Hindlimb muscle (tissue), 1 donor: ENCODE data around the gene OVOL1. TPM values are rescaled to one million over a fixed set of nuclear protein-coding genes. Genes with fewer than 3 reads are reported as not detected.

Source experiments
- DNase-seq: peaks from one replicate; pipeline ENCODE4 v3.0.0-alpha.2; 2013
- polyA plus RNA-seq: library from polyadenylated mRNA; unstranded; fragments of 120-200 nt; gene quantifications from one replicate; pipeline ENCODE4 v1.2.1, GENCODE V29; 2013; ENCODE audit not compliant: insufficient read length

Gene OVOL1
- polyA plus RNA-seq, 1 donor: not detected

DNA sequence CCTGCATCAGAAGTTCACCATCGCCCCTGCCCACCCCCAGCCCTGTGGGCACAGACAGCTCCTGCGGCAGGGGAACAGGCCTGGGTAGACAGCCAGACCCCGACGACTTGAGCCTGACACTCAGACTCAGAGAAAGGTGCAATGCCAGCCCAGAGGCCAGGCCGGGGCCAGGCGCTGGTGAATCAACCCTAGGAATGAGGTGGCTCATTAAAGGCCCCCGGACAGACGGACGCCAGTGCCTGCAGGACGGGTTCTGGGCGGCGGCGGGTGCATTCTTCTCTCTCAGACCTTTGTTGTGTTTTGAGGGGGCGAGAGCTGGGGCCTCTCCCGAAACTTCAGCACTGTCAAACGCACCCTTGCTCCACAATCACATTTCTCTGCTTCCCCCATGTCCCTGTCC is 5.6 kb downstream of the OVOL1 start:
- DNase-seq: no peak

DNA sequence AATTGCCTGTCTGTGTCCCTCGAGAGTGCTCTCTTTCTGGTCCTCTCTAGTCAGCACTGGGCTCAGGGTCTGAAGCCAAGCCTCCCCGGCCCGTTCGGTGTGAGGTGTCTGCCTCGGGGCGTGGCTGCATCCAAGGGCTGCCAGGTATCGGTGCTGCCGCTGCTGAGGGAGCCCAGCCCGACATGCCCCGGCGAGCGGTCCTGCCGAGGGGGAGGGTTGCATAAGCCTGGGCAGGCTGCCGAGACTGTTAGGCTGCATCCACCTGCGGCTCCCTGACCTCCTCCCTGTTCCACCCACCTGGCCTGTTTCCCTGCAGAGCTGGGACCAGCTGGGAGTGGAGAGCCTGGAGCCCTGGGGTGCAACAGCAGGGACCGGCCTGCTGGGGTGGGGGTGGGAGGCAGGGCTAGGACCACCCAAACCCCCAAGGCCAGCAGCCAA is 6.3 kb downstream of the OVOL1 start:
- DNase-seq: no peak

DNA sequence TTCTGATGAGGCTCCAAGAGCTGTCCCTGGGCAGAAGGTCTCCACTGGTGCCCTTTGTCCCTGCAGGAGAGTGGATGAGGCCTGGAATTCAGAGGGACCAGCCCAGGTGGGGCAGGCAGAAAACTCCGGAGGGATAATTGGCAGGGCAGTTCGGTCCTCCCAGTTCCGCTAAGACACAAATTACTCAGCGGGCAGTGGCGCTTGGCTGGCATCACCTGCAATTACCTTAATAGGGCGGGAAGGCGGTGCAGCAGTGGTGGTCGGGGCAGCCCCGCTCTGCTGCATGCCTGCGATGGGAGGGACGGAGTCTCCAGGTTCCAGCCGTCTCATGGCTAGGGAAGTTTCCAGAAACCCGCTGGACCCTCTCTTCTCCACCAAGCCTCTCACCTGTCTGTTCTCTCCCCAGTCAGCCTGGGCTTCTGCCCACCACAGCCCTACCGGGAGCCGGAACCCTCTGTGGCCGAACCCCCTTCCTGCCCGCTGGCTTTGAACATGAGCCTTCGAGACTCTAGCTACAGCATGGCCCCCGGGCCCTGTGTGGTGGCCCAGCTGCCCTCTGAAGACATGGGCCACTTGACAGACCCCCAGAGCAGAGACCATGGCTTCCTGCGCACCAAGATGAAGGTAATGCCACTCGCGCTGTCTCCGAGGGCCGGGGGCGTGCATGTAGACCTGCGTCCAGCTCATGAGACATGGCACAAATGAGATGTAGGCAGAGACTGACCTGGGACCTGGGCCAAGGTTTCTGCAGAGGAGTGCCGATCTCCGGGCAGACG is 7.0 kb downstream of the OVOL1 start:
- DNase-seq: no peak

DNA sequence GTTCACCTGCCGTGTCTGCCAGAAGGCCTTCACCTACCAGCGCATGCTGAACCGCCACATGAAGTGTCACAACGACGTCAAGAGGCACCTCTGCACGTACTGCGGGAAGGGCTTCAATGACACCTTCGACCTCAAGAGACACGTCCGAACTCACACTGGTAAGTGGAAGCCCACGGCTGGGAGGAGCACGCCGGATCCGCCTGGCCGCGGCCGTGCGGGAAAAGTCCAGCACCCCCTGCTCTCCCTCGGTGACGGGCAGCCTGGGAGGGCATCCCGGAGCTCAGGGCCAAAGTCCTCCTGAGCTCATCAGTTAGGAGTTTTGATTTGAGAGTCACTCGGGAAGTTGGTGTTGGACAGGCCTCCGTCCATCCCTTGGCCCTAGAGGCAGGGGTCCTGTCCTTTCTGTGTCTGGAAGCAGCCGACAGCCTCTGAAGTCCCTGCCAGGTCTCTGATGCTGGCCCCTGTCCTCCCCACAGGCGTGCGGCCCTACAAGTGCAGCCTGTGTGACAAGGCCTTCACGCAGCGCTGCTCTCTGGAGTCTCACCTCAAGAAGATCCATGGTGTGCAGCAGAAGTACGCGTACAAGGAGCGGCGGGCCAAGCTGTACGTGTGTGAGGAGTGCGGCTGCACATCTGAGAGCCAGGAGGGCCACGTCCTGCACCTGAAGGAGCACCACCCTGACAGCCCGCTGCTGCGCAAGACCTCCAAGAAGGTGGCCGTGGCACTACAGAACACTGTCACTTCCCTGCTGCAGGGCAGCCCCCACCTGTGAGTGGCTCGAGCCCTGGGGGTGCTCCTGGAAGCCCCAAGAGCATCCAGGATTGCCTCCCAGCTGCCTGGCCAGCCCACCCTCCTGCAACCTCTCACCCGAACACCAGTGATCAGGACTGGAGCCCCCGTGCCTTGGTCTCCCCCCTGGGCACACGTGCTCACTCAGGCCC is 8.0 kb downstream of the OVOL1 start:
- DNase-seq: no peak

DNA sequence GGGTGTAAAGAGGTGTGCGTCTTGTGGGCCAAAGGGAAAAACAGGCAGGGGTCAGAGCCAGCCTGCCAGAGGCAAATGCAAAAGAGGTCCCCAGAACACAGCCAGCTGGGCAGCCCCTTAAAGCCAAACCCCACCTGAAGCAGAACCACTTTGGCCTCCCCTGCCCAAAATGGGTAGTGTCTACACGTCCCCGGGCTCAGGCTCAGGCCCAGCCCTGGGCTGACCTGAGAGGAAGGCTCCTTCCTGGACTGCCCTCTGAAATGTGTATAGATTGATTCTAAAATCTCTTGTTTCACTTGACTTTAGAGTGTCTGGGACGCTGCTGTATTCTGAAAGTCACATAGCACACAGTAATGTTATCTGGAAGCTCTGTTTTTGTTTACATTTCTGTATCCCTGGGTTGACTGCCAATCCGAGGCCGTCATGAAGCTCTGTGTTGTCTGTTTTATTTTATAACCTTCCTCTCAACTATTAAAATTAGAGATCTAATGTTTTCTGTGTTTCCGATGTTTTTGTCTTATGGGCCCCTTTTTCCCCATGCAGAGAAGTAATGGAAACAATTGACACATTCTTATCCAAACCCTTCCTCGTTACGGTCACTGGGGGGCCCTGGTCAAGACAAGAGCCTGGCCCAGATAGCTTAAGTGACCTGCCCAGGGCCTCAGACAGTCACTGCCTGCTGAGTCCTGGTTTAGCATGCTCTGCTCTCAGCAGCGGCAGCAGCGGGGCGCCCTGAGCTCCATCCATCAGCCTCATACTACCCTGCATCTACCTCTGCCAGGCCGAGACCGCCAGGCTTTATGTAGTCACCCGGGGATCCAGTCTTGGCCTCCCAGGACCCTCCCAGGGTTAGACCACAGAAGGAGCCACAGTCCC is 10.1 kb downstream of the OVOL1 start:
- DNase-seq: no peak

DNA sequence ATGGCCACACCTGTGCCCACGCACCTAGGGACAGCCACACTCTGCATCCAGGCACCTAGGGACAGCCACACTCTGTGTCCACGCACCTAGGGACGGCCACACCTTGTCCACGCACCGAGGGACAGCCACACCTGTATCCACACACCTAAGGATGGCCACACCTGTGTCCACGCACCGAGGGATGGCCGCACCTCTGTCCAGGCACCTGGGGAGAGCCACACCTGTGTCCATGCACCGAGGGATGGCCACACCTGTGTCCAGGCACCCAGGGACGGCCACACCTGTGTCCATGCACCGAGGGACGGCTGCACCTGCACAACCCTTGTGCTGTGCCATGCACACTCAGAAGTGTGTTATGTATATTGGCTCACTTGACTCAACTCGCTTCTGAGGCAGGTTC is 10.8 kb downstream of the OVOL1 start:
- DNase-seq: no peak

DNA sequence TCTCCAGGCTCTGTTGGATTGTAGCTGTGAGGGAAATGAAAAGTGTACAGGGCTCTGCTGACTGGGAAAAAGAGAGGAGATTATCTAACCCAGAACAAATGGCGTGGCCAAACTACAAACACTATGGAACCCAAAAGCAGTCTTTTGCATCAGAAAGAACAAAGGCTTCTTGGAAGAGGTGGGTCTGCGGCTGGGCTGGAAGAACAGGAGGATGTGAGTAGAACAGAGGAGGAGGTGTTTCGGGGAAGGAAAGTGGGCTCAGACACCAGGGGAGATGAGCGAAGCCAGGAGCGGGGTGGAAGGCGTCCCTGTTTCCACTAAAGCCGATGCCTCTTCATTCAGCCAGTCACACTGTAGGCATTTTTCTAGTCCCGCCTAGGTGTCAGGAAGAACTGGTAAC is 12.0 kb downstream of the OVOL1 start:
- DNase-seq: no peak

DNA sequence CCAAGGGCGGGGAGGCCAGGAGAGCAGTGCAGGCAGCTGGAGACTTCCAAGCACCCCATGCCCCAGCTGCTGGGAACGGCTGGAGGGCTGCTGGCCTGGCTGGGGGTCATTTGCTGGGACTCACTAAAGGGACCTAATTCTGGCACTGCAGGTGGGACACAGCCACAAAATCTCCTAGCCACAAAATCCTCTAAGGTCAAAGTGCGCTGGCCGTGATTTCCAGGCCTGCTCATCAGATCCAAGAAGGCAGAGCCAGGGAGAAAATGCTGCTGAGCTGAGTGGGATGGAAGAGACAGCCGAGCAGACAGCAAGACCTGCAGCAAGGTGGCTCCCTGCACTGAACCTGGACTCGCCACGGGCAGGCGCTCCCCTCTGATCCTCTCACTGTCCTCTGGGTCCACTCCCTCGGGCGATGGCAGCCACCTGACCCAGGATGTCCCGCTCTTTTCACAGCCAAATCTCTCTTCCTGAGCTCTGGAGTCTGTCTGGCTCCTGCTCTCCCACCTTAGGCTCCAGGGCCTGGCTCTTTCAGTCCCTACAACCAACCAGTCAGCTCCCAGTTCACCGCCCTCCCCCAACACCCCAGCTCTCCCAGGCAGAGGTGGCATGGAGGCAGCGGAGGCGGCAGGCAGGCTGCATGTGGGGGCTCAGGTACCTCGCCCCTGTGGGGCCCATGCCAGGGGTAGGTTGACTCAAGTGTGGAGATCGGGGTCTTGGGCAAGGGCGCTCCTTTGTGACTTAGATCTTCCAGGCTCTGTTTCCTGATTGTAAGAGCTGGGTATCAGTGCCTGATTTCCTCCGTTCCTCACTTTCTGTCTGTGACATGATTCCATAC is 14.5 kb downstream of the OVOL1 start:
- DNase-seq: no peak

DNA sequence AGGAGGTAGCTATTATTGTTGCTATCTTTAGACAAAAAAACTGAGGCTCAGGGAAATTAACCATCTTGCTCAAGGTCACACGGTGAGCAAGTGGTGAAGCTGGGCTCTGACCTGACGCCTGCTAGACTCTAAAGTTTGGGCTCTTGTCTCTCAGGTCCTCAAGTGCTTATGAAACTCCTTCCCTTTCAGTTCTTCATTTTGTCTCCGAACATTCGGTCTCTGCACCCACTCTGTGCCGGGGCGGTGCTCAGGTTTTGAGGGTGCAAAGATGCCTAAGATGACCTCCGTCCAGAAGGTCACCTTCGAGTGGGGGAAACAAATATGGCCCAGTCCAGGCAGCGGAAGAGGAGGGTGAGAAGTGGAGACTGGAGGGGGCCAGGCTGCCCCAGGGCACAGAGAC is 16.0 kb downstream of the OVOL1 start:
- no peak for DNase-seq

DNA sequence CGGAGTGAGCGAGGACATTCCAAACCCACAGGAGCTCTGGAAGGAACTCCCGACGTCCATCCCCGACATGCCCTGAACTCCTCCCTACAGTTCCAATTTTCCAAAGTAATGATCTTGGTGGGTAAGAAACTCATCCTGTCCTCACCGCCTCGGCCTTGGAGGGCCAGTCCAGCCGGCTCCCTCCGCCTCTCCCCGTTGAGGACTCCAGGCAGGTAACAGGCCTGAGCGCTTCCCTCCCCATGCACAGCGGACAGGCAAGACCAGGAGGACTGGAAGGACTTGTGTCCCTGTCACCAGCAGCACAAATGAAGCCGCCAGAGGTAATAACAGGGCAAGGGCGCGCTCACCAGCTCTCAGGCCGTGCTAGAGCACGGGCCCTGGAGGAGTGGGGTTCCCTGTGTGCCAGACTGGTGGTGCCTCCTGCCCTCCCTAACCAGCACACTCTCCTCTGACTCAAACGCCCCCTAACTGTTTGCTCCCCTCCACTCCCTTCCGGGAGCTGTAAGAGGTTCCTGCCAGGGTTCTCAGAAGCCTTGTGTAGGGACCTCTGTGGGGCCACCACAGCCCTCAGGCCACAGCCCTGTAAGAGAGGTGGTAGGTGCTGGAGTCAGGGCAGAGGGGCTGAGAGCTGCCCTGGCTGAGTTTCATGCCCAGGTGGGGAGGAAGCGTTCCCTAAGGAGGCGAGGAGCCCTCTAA is 17.1 kb downstream of the OVOL1 start:
- no peak for DNase-seq

DNA sequence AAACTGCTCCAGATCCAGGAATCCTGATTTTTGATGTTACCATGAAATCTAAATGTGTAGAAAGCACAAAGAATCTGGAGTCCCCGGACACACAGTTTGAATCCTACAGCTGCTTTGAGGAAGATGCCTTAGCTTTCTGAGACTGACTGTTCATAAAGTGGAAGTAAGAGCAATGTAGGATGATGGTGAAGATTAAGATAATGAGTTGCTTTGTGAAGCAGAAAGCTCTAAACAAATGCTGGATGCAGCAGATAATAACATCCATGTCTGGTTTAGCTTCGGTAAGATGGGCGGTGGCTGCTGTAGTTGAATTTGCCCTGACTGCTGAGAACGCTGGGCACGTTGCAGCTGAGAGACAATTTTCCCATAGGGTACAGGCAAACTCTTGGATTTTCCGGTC is 20.1 kb downstream of the OVOL1 start:
- DNase-seq: no peak

DNA sequence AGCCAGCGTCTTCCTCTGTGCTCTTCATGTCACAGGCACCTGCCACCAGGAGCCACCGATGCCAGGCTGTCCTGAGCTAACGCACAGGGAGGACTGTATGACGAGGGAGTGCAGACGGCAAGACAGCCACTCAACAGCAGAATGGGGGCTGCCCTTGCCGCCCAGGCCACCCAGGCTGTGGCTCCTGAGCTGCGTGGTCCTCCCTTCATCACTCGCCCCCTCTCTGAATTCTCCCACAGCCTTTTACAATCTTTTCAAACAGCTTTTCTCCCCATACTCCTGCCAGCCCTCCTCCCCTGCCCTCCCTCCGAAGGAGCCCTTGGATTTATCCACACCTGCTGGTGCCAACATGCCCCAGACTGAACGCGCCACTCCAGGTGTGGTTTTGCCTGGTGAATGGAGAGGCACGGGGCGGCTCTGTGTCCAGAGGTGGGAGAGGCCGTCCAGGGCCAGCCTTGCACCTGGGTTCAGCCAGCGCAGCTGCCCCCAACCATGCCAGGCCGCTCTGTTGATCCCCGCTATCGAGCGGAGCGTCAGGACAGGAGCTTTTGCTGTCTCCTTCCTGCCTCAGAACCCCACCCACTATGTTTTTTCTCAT is 22.0 kb downstream of the OVOL1 start:
- no peak for DNase-seq

DNA sequence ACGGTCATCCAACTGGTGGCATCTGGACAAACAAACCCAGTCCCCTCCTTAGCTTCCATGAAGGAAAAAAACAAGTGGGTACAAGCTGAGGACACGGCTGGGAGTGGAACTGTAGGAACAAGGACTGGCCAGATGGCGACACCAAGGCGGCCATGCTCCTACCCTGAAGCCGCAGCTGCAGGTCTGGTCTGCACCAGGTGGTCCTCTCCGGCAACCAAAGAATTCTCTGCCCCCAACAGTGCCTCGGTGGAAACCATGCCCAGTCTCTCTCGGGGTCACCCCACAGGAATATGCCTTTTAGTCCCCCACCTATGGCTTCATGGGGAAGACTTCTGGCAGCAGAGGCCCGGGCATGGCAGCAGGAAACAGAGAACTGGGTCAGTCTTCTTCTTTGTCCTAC is 22.6 kb downstream of the OVOL1 start:
- DNase-seq: no peak

DNA sequence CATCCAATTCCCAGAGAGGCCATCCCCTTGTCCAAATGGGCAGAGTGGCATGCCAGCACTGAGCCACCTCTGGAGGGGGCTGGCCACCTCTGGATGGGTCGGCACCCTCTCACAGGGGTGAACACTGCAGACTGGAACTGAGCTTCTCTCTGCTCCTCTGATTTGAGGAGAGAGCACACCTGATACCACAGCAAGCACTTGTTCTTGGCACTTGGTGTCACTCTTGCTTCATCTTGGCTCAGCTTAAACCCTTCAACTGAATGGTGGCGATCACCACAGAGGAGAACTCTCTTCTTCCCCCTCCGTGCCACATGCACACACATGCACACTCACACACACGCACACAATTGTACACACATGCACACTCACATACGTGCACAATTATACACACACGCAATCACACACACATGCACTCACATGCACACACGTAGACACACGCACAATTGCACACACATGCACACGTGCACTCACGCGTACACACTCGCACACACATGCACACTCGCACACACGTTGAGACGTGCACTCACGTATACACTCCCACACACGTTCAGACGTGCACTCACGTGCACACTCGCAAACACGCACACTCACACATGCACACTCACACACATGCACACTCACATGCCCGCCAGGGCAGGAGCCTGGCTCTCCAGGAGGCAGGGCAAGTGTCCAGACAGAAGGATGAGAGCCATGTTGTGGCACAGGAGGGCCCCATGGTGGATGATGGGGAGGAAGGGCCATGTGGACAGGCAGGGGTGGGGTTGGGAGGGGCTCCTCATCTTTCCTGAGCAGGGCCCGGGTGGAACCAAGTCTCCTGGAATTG is 23.4 kb downstream of the OVOL1 start:
- DNase-seq: no peak

DNA sequence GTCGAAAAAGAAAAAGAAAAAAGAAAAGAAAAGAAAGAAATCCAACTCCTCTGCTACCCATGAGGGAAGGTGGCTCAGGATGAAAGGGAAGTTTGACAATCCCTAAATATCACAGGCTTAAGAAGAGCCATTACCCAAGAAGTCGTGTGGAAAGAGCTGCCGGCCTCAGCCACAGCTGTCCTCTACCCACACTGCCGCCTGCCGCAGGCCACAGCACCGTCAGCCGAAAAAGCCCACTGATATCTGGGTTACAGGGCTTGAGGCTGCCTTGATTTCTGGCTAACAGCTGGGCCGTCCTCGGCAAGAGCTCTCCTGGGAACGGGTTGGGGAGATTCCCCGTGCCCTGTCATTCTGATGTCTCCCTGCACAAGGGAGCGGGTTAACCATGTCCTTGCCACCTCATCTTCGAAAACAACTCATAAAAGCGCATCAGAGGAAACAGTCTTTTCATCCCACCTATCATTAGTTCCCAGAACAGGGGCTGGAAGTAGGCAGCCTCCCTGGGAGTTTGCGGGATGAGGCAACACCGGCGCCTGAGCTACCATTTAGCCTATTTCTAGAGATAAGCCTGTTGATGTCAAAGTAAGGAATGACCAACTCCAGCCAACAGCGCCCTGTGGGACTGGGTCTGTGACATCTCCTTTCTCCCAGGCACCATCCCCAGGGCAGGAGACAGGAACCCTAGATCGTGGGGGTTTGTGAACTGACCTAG is 25.1 kb downstream of the OVOL1 start:
- DNase-seq: no peak

DNA sequence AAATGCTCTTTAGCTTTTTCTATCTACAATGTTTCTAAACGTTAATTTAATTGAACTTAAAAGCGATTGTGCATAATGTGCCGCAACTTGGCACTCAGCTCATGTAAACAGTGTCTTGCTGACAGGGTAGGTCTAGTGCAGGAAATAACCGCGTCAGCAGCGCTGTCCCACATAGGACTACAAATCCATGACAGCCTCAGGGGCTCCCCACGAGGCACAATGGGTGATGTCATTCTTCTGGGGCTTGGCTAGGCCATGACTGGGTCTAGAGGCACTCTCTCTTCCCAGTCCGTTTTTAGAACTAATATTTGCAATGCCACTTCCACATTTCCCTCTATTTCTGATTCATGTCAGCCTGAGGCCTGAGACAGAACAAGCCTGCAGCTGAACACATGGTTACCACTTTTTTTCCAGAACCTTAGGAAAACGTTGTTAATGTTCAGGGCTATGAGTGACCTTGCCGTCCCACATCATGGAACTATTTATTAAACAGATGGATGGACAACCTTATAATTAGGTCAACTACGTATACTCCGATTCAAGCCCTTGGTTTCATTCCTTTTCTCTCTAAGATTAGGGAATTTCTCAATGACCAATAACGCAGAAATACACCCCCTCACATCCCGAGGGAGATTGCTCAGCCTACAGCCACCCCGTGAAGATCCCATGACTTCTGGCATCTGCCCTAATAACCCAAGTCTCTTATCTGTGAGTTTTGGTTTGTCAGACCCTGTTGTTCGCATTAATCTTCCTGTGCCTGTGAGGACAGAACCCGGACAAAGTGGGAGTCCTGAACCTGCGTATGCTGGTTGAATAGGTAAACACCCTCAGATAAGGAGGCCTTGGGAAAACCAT is 27.5 kb downstream of the OVOL1 start:
- no peak for DNase-seq

DNA sequence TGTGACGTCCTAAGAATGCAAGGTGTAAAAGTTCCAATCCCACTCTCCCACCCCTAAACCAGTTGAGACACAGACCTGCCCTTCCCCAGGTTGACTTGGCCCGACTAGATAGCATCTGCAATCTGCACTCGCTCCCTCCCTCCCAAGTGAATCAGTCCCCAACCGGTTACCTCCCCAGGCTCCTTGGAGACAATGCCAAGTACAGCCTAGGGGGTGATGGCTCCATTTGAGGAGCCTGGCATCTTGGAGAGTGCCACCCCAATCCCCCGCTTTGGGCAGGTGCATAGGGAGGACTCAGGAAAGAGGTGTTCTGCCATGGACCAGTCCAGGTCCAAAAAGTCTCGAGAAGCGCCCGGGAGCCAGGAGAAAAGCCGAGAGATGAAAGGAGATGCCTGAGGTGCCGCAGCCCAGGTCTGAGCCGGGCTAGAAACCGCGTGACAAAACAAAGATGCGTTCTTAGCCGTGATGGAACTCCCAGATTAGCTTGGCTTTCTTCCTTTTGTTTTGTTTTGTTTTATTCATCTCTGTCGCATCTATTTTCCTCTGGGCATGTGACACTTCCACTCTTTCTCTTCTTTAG is 28.2 kb downstream of the OVOL1 start:
- DNase-seq: no peak

DNA sequence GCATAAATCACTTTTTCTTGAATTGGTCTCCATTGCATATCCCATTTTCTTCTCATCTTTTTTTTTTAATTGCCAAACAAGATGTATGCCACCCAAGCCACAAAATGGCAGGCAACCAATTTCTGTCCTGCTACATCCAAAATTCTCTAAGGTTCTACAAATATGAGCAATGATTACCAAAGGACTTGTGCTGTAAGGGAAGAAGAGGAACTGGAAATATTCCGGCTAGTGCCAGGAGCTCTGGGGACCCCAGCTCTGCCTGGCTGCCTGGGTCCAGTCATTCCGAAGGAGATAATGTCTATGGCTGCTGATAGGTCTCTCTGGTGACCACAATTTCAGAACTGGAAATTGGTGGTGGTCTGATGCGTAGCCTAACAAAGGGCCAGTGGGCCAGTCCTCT is 29.8 kb downstream of the OVOL1 start:
- no peak for DNase-seq
